SH-SY5Y (cell line): ENCODE data around the gene TSHZ3.

Experiments used
- GATA2 ChIP-seq: IDR thresholded peaks from 2 replicates; pipeline ENCODE4 v1.6.1; 2011; ENCODE audit warnings: mild to moderate bottlenecking, low read depth, low read length
- GATA3 ChIP-seq: IDR thresholded peaks from 2 replicates; pipeline ENCODE4 v1.6.1; 2011; ENCODE audit warnings: low read depth, mild to moderate bottlenecking, low read length, moderate library complexity

- no peak for TF ChIP-seq GATA3
- no peak for TF ChIP-seq GATA2
These were observed 31.6 kb upstream of the TSHZ3 start for GRCh38 chr19:31380854-31381253.
